Erythroblast (primary cell): ENCODE measurements around the gene CIB1.
"Not testable (repeated sequence)": the region's sequence is repeated elsewhere in the genome, so short reads cannot be mapped to it uniquely, and the experiment has no call there.

Experiments used
- DNase-seq, 2 experiments: peaks; one replicate each; lab custom pipeline; 2025; lab: John Stamatoyannopoulos, UW
- GATA1 ChIP-seq: IDR thresholded peaks from 2 replicates; pipeline ENCODE4 v1.6.1; 2011; ENCODE audit warnings: low read depth, mild to moderate bottlenecking, control low read depth, low read length, moderate library complexity
- POLR2A ChIP-seq: IDR thresholded peaks from 2 replicates; pipeline ENCODE4 v1.6.1; 2011; ENCODE audit warnings: mild to moderate bottlenecking, low read length

CIB1 gene

GRCh38 chr15:90233387-90234095 lies at the start of gene CIB1:
CIB1 (minus strand) TSS chr15:90233941; CDS start chr15:90233885, 56 bp downstream.
- peak; percentile 97 to 99 for DNase-seq
- TF ChIP-seq POLR2A (peak; percentile 62), GATA1 (no peak)

GRCh38 chr15:90281637-90282036 lies 47.9 kb upstream of the CIB1 start:
- not testable (repeated sequence) for DNase-seq

- not testable (repeated sequence) for DNase-seq
These were observed 47.0 kb upstream of the CIB1 start for GRCh38 chr15:90280743-90281142.

- DNase-seq = not testable (repeated sequence)
These were observed 44.7 kb upstream of the CIB1 start for GRCh38 chr15:90278467-90278866.

- DNase-seq = no peak
- no peak for TF ChIP-seq POLR2A
These were observed 37.9 kb upstream of the CIB1 start for GRCh38 chr15:90271459-90272166.

GRCh38 chr15:90270502-90271150 lies 36.9 kb upstream of the CIB1 start:
- no peak for DNase-seq
- TF ChIP-seq POLR2A = no peak
- TF ChIP-seq GATA1 = no peak

GRCh38 chr15:90268415-90268814 lies 34.7 kb upstream of the CIB1 start:
- TF ChIP-seq GATA1 = no peak
- no peak for TF ChIP-seq POLR2A
- DNase-seq = no peak

GRCh38 chr15:90266485-90266884 lies 32.7 kb upstream of the CIB1 start:
- TF ChIP-seq POLR2A (no peak), GATA1 (no peak)
- peak; percentile 30 to 57 for DNase-seq

GRCh38 chr15:90266061-90266431 lies 32.3 kb upstream of the CIB1 start:
- peak; percentile 65 to 75 for DNase-seq
- TF ChIP-seq GATA1 (no peak), POLR2A (no peak)

GRCh38 chr15:90265271-90266060 lies 31.7 kb upstream of the CIB1 start, which contains the start of gene NGRN:
NGRN (plus strand) TSS chr15:90265672; CDS start chr15:90265713, 41 bp downstream.
- DNase-seq = peak; percentile 94
- TF ChIP-seq POLR2A = peak; percentile 98
- TF ChIP-seq GATA1 = no peak

GRCh38 chr15:90264671-90265070 lies 30.9 kb upstream of the CIB1 start:
- TF ChIP-seq GATA1 = no peak
- no peak for TF ChIP-seq POLR2A
- no peak for DNase-seq

GRCh38 chr15:90262426-90262825 lies 28.7 kb upstream of the CIB1 start:
- no peak for DNase-seq
- no peak for TF ChIP-seq POLR2A
- no peak for TF ChIP-seq GATA1

GRCh38 chr15:90261811-90262210 lies 28.1 kb upstream of the CIB1 start:
- DNase-seq = no peak
- TF ChIP-seq POLR2A = no peak
- TF ChIP-seq GATA1 = no peak

GRCh38 chr15:90260731-90261130 lies 27.0 kb upstream of the CIB1 start:
- not testable (repeated sequence) for DNase-seq
